GM19468 (cell line): ENCODE measurements around the gene CELF2.
"Not testable (repeated sequence)": the region's sequence is repeated elsewhere in the genome, so short reads cannot be mapped to it uniquely, and the experiment has no call there.

ENCODE experiments used
- ATAC-seq: cut with Tn5 transposase; IDR thresholded peaks from one replicate; pipeline ENCODE4 v1.9.1; 2021; ENCODE audit warnings: mild to moderate bottlenecking, moderate library complexity, moderate number of reproducible peaks; ENCODE audit not compliant: unreplicated experiment; ENCODE audit errors: extremely low read depth

Gene CELF2

GRCh38 chr10:11116361-11116760 lies 98.7 kb downstream of the CELF2 start:
- ATAC-seq, result no peak

GRCh38 chr10:11116817-11117216 lies 99.1 kb downstream of the CELF2 start:
- no peak for ATAC-seq

- no peak for ATAC-seq
These were observed 101.0 kb downstream of the CELF2 start for GRCh38 chr10:11118686-11119085.

- ATAC-seq, result no peak
These were observed 102.2 kb downstream of the CELF2 start for GRCh38 chr10:11119843-11120242.

GRCh38 chr10:11120711-11121110 lies 103.0 kb downstream of the CELF2 start:
- ATAC-seq, result no peak

GRCh38 chr10:11123892-11124291 lies 106.2 kb downstream of the CELF2 start:
- not testable (repeated sequence) for ATAC-seq

- no peak for ATAC-seq
These were observed 107.3 kb downstream of the CELF2 start for GRCh38 chr10:11125004-11125403.

- not testable (repeated sequence) for ATAC-seq
These were observed 109.3 kb downstream of the CELF2 start for GRCh38 chr10:11127017-11127416.

- ATAC-seq, result no peak
These were observed 113.5 kb downstream of the CELF2 start for GRCh38 chr10:11131112-11131639.

- ATAC-seq, result no peak
These were observed 116.7 kb downstream of the CELF2 start for GRCh38 chr10:11134411-11134810.

GRCh38 chr10:11135709-11136108 lies 118.0 kb downstream of the CELF2 start:
- ATAC-seq, result no peak

GRCh38 chr10:11138314-11139033 lies 120.8 kb downstream of the CELF2 start:
- no peak for ATAC-seq

- ATAC-seq, result no peak
These were observed 123.3 kb downstream of the CELF2 start for GRCh38 chr10:11140963-11141362.

- no peak for ATAC-seq
These were observed 124.0 kb downstream of the CELF2 start for GRCh38 chr10:11141571-11142091.

GRCh38 chr10:11142777-11143176 lies 125.1 kb downstream of the CELF2 start:
- no peak for ATAC-seq

- no peak for ATAC-seq
These were observed 125.6 kb downstream of the CELF2 start for GRCh38 chr10:11143242-11143641.

GRCh38 chr10:11144626-11145494 lies 127.2 kb downstream of the CELF2 start:
- ATAC-seq, result no peak

GRCh38 chr10:11145495-11145855 lies 127.8 kb downstream of the CELF2 start:
- ATAC-seq, result no peak

GRCh38 chr10:11146402-11147171 lies 128.9 kb downstream of the CELF2 start:
- ATAC-seq, result no peak

- ATAC-seq, result no peak
These were observed 130.1 kb downstream of the CELF2 start for GRCh38 chr10:11147722-11148121.
